ENCODE results near the gene HPGD.

Gene HPGD

GRCh38 chr4:174522183-174523024 is at the start of gene HPGD:
Gene HPGD, minus strand, starts transcription at chr4:174522488. Its CDS starts 37 bp downstream, at chr4:174522451.
- DNase-seq (ENCODE audit: low read depth in 2 of 2), result peak; percentile 31 to 42

GRCh38 chr4:174564529-174564928 is 42.2 kb upstream of the HPGD start:
- no peak for DNase-seq (ENCODE audit: low read depth in 2 of 2)

- no peak for DNase-seq (ENCODE audit: low read depth in 2 of 2)
Observed at GRCh38 chr4:174563399-174563798, 41.1 kb upstream of the HPGD start.

- DNase-seq (ENCODE audit: low read depth in 2 of 2), result no peak
Observed at GRCh38 chr4:174561560-174561959, 39.3 kb upstream of the HPGD start.

- DNase-seq (ENCODE audit: low read depth in 2 of 2), result no peak
Observed at GRCh38 chr4:174559894-174560293, 37.6 kb upstream of the HPGD start.

- no peak for DNase-seq (ENCODE audit: low read depth in 2 of 2)
Observed at GRCh38 chr4:174555789-174556630, 33.7 kb upstream of the HPGD start.

- DNase-seq (ENCODE audit: low read depth in 2 of 2), result no peak
Observed at GRCh38 chr4:174554231-174554728, 32.0 kb upstream of the HPGD start.

- DNase-seq (ENCODE audit: low read depth in 2 of 2), result no peak
Observed at GRCh38 chr4:174553828-174554227, 31.5 kb upstream of the HPGD start.

- DNase-seq (ENCODE audit: low read depth in 2 of 2), result no peak
Observed at GRCh38 chr4:174553031-174553430, 30.7 kb upstream of the HPGD start.

- no peak for DNase-seq (ENCODE audit: low read depth in 2 of 2)
Observed at GRCh38 chr4:174550541-174550940, 28.3 kb upstream of the HPGD start.

GRCh38 chr4:174549721-174550120 is 27.4 kb upstream of the HPGD start:
- DNase-seq (ENCODE audit: low read depth in 2 of 2), result no peak

GRCh38 chr4:174545268-174545667 is 23.0 kb upstream of the HPGD start:
- DNase-seq (ENCODE audit: low read depth in 2 of 2), result no peak

- DNase-seq (ENCODE audit: low read depth in 2 of 2), result no peak
Observed at GRCh38 chr4:174544496-174544895, 22.2 kb upstream of the HPGD start.

- no peak for DNase-seq (ENCODE audit: low read depth in 2 of 2)
Observed at GRCh38 chr4:174540175-174540574, 17.9 kb upstream of the HPGD start.

GRCh38 chr4:174539571-174539970 is 17.3 kb upstream of the HPGD start:
- DNase-seq (ENCODE audit: low read depth in 2 of 2), result no peak

- DNase-seq (ENCODE audit: low read depth in 2 of 2), result no peak
Observed at GRCh38 chr4:174538876-174539250, 16.6 kb upstream of the HPGD start.

- DNase-seq (ENCODE audit: low read depth in 2 of 2), result no peak
Observed at GRCh38 chr4:174538123-174538875, 16.0 kb upstream of the HPGD start.

GRCh38 chr4:174537634-174538033 is 15.3 kb upstream of the HPGD start:
- no peak for DNase-seq (ENCODE audit: low read depth in 2 of 2)

- DNase-seq (ENCODE audit: low read depth in 2 of 2), result no peak
Observed at GRCh38 chr4:174534461-174534860, 12.2 kb upstream of the HPGD start.

GRCh38 chr4:174532445-174532844 is 10.2 kb upstream of the HPGD start:
- DNase-seq (ENCODE audit: low read depth in 2 of 2), result no peak

GRCh38 chr4:174531486-174531885 is 9.2 kb upstream of the HPGD start:
- no peak for DNase-seq (ENCODE audit: low read depth in 2 of 2)

GRCh38 chr4:174528226-174528625 is 5.9 kb upstream of the HPGD start:
- DNase-seq (ENCODE audit: low read depth in 2 of 2), result no peak

Data from activated CD8-positive, alpha-beta memory T cell treated with anti-CD3 and anti-CD28 coated beads for 4 hours (primary cell).